NCI-H526 treated with DMSO at 0.1 percent for 48 hours (cell line): ENCODE measurements around the gene OR11H6.
A peak's percentile ranks its signal among the peaks of the same experiment; 100 is the strongest.
"Not testable (repeated sequence)": the region's sequence is repeated elsewhere in the genome, so short reads cannot be mapped to it uniquely, and the experiment has no call there.

ENCODE experiments used
- DNase-seq: peaks from one replicate; lab custom pipeline; 2025; lab: John Stamatoyannopoulos, UW

OR11H6 gene, protein sequence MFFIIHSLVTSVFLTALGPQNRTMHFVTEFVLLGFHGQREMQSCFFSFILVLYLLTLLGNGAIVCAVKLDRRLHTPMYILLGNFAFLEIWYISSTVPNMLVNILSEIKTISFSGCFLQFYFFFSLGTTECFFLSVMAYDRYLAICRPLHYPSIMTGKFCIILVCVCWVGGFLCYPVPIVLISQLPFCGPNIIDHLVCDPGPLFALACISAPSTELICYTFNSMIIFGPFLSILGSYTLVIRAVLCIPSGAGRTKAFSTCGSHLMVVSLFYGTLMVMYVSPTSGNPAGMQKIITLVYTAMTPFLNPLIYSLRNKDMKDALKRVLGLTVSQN

DNA sequence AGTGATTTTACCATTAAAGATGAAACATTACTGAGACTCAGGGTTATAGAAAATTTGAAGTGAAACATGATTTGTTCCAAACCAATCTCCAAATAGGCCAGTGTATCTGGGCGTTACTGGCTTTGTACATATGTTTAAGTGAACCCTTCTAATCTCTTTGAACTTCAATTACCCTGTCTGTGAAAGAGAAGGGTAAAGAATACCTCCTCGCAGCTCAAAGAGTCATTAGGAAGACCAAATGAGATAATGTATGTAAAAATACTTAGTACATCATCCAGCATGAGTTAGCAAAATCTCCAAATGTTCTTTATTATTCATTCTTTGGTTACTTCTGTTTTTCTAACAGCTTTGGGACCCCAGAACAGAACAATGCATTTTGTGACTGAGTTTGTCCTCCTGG is at the start of gene OR11H6:
Gene OR11H6 (plus strand): TSS at position 301 of the 400 bp plus-strand sequence. CDS start 0 bp downstream, at position 301.
- DNase-seq: no peak

DNA sequence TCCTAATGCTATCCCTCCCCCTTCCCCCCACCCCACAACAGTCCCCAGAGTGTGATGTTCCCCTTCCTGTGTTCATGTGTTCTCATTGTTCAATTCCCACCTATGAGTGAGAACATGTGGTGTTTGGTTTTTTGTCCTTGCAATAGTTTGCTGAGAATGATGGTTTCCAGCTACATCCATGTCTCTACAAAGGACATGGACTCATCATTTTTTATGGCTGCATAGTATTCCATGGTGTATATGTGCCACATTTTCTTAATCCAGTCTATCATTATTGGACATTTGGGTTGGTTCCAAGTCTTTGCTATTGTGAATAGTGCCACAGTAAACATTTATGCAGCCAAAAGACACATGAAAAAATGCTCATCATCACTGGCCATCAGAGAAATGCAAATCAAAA is 49.3 kb upstream of the OR11H6 start:
- DNase-seq: not testable (repeated sequence)

DNA sequence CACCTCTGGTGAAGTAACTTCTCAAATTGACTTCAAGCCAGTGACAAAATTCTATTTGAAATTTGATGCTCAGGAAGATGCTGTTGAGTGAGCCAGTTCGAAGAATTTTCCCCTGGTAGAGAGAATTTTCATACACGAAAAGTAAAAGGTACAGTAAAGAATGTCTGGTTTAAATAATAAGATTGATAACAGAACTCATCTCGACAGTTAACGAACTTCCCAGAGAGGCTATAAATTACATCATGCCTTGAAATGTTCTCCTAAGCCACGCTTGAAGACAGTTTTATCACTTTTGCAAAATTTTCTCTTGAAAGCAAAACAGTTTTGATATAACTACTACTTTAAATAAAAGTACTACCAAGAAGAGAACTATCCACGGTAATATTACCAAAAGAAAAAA is 47.2 kb upstream of the OR11H6 start:
- no peak for DNase-seq

DNA sequence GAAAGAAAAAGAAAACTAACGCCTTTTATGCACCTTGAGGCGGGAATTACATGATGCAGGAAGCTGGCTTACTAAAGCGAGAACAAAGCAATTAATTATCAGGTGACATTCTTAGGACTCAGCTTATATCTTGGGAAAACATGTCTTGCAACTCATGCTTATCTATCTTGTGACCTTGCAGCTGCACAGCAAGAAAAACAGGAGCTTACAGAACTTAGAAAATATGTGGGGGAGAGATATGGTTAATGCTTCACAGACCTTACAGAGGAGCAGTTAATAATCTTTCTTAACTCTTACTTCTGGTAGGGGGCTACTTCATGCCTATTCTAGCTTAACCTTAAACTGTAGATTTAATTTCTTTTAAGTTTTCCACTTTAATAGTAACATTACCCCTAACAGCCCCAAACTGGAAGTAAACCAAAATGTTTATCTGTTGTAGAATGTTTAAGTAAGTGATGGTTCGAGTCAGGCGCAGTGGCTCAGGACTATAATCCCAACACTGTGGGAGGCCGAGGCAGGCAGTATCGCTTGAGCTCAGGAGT is 46.0 kb upstream of the OR11H6 start:
- DNase-seq: no peak

DNA sequence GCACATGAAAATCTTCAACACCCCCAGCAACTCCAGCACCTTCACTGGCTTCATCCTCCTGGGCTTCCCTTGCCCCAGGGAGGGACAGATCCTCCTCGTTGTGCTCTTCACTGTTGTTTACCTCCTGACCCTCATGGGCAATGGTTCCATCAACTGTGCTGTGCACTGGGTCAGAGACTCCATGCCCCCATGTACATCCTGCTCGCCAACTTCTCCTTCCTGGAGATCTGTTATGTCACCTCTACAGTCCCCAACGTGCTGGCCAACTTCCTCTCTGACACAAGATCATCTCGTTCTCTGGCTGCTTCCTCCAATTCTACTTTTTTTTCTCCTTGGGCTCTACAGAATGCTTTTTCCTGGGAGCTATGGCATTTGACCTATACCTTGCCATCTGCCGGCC is 44.3 kb upstream of the OR11H6 start:
- no peak for DNase-seq

DNA sequence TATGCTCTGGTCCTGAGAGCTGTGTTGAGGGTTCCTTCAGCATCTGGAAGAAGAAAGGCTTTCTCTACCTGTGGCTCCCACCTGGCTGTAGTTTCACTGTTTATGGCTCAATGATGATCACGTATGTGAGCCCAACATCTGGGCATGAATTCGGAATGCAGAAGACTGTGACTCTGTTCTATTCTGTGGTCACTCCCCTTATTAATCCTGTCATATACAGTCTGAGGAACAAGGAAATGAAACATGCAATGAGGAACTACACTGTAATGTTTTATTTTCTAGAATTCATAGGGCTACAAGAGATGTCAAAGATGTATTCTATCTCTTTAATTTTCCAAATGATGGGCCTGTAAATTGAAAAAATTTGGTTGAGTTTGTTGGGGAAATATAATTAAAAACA is 43.6 kb upstream of the OR11H6 start:
- DNase-seq: no peak

DNA sequence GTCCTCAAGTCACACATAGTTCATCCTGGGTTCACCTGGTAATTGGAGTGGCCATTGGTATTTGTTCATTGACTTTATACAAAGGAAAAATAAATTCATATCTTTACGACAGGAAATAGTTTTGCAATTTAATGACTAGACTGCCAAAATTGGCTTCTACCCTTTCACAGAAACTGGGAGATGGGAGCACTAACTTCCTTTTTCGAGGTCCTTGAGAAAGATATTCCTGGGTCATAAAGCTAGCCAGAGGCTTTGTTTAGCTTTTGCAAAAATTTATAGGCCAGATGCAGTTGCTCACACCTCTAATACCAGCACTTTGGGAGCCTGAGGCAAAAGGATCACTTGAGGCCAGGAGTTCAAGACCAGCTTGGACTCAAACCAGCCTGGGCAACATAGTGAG is 43.0 kb upstream of the OR11H6 start:
- no peak for DNase-seq

DNA sequence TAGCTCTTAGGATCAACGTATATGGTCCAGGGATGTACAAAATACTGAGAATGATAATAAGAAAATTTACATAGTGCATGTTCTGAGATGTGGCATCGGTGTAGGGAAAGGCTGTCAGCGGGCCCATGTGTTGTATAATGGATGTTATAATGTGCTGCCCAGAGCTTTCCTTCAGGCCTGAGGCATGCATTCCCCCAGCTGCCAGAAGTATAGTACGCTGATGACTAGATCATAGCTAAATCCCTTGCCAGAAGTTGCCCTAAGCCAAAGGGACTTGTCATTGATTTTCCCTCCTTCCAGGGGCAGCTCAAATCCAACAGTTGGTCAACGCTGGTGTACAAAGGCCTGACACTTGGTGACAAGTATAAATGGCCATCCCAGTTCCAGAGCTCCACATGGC is 39.3 kb upstream of the OR11H6 start:
- DNase-seq: no peak

DNA sequence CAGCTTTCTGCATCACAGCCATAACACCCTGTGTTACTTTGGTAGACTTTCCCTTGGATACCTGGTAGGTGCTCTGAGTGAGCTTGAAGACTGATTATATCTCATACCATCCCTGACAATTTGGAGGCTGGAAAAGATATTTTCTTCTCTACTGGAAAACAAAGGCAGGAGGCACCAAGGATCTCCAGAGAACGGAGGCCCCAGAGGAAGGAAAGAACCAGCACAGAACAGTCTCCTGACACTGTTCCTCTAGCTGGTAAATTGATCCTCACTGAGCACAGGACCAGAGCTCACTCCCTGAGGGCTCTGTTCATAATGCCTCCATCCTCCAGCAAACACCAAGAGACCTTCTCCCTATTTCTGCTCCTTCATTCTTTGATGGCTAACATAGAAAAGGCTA is 32.9 kb upstream of the OR11H6 start, which contains the start of gene OR11G2:
Gene OR11G2 (plus strand): TSS at position 301 of the 400 bp plus-strand sequence. CDS start 6,542 bp downstream, outside the sequence.
- DNase-seq: no peak

DNA sequence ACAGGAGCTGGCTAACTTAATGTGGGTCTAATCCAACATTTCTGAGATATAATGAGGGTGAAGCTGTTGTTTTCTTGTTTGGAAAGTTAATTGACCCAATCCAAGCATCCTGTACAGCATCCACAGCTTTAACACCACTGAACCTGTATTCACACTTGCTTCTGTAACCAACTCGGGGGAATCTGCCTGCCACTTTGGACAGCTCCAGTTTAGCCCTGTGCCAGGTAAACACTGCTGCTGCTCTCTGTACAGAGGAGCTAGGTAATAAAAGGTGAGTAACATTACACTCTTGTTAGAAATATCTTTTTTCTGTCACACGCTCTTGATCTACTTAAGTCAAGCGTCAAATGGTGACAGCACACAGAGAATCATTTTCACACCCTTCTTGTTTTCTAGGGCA is 32.1 kb upstream of the OR11H6 start:
- DNase-seq: no peak

DNA sequence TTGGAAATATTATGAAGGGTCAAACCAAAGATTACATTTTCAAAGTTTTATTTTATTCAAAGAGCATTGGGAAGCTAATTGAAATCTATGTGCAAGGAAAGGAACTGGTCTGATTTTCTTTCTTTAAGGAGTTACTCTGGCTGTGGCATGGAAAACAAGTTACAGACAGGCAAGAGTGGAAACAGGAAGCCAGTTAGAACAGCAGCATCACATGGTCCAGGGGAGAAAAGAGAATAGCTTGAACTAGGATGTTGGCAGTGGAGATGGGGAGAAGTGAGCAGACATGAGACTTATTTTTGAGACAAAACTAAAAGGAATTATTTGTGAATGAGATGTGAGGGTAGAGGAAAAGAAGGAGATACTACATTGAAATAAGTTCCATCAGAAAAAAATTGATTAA is 29.4 kb upstream of the OR11H6 start:
- no peak for DNase-seq

DNA sequence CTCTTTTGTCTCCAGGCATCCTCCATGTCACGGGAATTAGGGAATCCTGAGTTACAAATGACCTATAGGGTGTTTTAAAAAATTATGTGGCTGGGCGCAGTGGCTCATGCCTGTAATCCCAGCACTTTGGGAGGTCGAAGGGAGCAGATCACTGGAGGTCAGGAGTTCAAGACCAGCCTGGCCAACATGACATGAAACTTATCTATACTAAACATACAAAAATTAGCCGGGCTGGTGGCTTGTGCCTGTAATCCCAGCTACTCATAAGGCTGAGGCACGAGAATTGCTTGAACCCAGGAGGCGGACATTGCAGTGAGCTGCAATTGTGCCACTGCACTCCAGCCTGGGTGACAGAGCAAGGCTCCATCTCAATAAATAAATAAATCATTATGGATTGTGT is 28.3 kb upstream of the OR11H6 start:
- not testable (repeated sequence) for DNase-seq

DNA sequence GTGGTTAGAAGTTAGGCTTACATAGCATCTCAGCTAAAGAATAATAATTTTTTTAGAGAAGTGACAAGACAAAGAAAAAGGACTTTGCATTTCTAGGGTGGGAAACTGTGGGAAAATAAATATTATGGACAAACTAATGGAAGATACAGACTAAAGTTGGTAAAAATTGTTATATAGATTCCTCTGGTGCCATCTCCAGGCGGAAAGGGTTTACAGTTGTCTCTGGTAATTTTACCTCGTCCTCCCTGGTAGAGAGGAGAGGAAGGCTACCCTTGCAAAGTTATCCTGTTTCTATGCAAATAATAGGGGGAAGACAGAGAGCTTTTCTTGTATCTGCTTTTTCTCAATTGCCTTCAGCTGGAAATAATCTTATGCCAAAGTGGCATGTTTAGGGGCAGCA is 27.6 kb upstream of the OR11H6 start:
- peak; percentile 3 for DNase-seq

DNA sequence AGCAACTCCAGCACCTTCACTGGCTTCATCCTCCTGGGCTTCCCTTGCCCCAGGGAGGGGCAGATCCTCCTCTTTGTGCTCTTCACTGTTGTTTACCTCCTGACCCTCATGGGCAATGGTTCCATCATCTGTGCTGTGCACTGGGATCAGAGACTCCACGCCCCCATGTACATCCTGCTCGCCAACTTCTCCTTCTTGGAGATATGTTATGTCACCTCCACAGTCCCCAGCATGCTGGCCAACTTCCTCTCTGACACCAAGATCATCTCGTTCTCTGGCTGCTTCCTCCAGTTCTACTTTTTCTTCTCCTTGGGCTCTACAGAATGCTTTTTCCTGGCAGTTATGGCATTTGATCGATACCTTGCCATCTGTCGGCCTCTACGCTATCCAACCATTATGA is 26.1 kb upstream of the OR11H6 start:
- no peak for DNase-seq

DNA sequence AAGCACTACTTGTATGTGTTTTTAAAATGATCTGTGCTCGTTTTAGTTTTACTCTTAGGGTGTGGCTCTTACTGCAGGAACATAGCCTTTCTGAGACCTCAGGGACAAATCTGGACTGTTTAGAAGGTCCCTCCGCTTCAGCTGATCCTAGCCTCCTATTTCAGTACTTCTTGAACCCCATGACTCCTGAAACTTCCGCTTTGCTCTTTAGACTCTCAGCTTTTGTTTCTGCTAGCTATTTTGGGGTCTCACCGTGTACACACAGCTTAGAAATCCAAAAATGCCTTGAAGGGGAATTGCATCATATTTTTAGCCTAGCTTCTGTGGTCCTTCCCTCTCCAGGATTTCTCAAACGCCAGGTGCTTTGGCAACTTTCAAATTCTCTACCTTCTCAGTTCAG is 24.5 kb upstream of the OR11H6 start:
- DNase-seq: no peak

DNA sequence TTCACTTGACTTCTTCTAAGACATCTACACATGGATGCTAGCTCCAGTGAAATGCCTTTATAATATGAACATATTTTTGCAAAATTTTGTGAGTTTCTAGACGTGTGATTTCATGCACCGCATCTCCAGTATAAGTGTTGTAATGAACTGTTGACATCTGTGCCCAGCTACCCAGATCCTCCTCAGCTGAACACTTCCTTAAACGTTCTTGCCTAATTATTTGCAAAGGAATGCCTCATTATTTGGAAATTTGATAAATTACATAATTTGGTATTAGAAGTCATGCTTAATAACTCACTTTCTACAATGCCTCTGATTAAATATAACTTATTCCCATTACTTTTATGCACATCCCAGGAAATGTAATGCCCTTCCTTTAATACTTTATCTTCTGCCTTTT is 18.8 kb upstream of the OR11H6 start:
- no peak for DNase-seq

DNA sequence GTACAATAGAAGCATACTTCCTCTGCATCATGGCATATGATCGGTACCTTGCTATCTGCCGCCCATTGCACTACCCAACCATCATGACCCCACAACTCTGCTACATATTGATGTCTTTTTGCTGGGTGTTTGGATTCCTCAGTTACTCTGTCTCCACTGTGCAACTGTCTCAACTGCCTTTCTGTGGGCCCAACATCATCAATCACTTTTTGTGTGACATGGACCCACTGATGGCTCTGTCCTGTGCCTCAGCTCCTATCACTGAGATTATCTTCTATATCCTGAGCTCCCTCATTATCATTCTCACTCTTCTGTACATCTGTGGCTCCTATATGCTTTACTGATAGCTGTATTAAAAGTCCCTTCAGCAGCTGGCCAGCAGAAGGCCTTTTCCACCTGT is 13.9 kb upstream of the OR11H6 start:
- DNase-seq: no peak

DNA sequence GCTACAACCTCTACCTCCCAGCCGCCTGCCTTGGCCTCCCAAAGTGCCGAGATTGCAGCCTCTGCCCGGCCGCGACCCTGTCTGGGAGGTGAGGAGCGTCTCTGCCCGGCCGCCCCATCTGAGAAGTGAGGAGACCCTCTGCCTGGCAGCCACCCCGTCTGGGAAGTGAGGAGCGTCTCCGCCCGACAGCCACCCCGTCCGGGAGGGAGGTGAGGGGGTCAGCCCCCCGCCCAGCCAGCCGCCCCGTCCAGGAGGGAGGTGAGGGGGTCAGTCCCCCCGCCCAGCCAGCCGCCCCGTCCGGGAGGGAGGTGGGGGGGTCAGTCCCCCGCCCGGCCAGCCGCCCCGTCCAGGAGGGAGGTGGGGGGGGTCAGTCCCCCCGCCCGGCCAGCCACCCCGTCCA is 11.1 kb upstream of the OR11H6 start:
- DNase-seq: not testable (repeated sequence)

DNA sequence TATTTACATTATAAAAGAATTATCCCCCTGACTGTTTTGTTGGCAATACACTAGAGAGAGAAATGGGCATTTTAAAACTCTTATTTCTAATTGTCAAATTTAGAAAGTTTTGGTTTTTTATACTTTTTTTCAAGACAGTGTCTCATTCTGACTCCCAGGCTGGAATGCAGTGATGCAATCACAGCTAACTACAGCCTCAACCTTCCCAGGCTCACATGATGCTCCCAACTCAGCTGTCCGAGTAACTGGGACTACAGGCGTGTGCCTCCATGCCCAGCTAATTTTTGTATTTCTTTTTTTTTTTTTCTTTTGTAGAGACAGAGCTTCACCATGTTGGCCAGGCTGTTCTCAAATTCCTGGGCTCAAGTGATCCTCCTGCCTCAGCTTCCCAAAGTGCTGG is 8.3 kb upstream of the OR11H6 start:
- DNase-seq: no peak

DNA sequence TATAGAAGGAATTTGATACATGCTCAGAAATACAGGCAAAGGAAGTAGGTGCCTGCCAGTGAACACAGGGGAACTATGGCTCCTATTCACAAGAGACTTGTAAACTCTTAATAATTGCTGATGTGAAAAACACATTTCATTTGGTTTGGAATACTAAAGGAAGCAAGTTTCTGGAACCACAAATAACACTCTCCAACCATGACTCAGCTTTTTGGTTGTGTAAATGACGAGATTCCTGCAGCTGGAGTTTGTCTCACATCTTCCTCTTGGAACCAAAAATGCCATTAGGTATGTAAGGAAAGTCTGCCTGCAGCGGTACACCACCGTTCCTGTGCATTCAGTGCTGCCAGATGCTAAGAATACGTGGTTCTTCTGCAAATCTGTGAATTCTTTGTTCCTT is 4.5 kb upstream of the OR11H6 start:
- no peak for DNase-seq

DNA sequence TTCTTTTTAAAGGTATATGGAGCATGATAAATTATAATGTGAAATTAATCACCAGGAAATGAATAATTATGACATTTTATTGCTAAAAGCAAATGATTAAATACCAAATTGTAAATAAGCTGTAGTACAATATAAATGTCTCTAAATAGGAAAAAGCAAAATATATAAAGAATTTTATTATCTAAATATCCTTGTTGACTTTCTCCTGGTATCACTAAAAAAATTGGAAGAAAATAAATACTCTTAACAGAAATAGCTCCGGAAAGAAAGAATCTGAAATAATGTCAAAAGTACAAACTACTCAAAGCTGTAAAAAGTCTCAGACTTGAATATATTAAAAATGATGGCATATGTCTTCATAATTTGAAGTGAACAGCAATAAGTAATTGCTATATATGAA is 5.2 kb downstream of the OR11H6 start, which contains the start of gene OR11H7:
Gene OR11H7 (plus strand): TSS at position 301 of the 400 bp plus-strand sequence.
- DNase-seq: no peak

DNA sequence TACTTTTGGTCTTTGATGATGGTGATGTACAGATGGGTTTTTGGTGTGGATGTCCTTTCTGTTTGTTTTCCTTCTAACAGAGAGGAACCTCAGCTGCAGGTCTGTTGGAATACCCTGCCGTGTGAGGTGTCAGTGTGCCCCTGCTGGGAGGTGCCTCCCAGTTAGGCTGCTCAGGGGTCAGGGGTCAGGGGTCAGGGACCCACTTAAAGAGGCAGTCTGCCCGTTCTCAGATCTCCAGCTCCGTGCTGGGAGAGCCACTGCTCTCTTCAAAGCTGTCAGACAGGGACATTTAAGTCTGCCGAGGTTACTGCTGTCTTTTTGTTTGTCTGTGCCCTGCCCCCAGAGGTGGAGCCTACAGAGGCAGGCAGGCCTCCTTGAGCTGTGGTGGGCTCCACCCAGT is 11.9 kb downstream of the OR11H6 start:
- DNase-seq: not testable (repeated sequence)

DNA sequence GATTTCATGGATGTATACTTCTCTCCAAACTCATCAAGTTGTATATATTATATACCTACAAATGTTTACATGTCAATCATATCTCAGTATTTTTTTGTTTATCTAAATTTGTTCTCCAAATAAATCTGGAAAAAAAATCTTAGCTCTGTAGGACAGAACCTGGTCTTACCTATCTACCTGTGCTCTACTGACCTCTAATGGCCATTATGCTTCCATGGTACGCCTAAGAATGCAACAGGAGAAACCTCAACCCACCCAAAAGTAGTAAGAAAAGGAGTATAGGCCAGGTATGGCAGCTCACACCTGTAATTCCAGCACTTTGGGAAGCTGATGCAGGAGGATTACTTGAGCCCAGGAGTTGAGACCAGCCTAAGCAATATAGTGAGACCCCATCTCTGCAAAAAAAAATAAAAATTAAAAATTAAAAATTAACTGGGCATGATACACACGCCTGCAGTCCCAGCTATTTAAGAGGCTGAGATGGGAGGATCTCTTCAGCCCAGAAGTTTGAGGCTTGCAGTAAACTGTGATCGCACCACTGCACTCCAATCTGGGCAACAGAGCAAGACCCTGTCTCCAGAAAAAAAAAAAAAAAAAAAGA is 24.2 kb downstream of the OR11H6 start:
- DNase-seq: peak; percentile 22
